GM18520 (cell line): ENCODE data around the gene NLRP6.
"Not testable (repeated sequence)": the region's sequence is repeated elsewhere in the genome, so short reads cannot be mapped to it uniquely, and the experiment has no call there.

ENCODE experiments used
- ATAC-seq: cut with Tn5 transposase; IDR thresholded peaks from one replicate; pipeline ENCODE4 v1.9.1; 2021; ENCODE audit not compliant: unreplicated experiment

NLRP6 gene

GRCh38 chr11:319121-319887 lies 41.1 kb downstream of the NLRP6 start:
- ATAC-seq, result not testable (repeated sequence)

DNA sequence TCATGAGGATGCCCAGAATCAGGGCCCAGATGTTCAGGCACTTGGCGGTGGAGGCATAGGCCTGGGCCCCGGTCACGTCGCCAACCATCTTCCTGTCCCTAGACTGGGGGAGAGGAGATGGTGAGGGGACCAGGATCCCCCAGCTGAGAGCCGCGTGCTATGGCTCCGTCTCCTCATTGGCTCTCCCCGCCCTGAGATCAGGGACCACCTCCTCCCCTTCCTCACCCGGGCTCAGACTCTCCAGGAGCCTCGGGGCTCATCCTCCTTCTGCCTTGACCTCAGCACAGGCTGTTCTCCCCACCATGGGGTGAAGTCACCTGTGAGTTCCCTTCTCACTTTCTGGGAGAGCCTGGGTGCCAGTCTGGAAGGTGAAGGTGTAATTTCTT lies 41.7 kb downstream of the NLRP6 start:
- ATAC-seq, result not testable (repeated sequence)

DNA sequence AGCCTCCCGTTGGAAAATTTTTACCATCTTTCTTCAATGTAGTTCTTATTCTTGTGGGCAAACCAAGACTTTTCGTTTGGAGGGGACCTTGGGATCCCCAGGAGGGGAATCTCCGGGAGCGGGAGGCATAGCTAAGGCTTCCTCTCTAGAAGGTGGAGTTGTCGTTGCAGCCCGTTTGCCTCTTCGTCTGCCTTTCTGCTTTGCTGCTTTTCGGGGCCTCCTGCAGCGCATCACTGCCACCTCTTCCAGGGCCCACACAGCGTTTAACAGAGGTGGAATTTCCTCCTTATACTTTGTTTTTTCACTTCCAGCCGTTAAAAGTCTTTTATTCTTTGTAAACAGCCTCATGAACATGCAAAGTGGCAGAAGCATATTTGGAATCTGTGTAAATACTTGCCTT lies 45.9 kb downstream of the NLRP6 start:
- ATAC-seq, result no peak

- not testable (repeated sequence) for ATAC-seq
Observed at GRCh38 chr11:324593-325517, 46.6 kb downstream of the NLRP6 start.

GRCh38 chr11:325796-326591 lies 47.8 kb downstream of the NLRP6 start:
- no peak for ATAC-seq

DNA sequence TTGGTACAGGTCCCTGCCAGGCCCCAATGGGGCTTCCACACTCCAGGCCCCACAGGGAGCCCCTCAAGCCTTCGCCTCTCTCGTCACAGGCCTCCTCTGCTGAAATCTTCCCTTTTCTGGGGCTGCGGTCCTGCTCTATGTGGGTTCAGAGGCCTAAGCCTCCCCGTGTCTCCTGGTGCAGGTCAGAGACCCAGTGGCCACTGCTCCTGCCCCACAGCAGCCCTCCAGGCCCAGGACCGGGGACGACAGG lies 48.3 kb downstream of the NLRP6 start:
- ATAC-seq, result no peak

DNA sequence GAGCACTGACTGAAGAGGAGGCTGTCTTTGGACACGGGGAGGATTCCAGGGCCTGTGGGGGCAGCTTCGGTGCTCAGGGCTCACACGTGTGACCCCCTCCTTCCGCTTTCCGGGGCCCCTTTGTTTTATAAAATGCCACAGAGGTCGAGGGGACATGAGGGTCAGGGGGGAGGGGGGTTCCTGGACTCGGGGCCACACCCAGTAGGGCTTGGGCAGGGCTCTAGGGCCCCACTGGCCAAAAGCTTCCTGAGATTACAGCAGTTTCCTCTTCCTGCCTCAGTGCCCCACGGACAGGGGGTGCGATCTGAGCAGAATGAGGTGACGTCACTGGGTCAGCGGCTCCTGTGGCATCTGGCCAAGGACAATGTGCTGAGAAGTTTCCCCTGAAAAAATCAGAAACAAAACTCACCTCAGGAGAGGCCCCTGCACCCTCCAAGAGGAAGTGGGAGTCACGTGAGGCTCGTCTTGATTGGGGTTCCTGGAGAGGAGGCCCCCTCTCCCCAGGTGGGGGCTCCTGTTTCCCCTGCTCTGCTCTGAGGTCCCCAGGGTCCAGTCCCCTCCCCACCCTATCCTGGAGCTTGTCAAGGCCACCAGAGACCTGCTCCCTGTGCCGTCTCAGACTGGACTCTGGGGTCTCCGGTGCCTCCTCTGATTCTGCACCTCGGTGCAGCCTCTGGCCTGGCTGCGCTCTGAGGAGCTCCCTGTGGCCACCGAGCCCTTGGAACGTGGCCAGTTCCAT lies 48.8 kb downstream of the NLRP6 start:
- no peak for ATAC-seq

GRCh38 chr11:327581-327923 lies 49.3 kb downstream of the NLRP6 start:
- ATAC-seq, result no peak

DNA sequence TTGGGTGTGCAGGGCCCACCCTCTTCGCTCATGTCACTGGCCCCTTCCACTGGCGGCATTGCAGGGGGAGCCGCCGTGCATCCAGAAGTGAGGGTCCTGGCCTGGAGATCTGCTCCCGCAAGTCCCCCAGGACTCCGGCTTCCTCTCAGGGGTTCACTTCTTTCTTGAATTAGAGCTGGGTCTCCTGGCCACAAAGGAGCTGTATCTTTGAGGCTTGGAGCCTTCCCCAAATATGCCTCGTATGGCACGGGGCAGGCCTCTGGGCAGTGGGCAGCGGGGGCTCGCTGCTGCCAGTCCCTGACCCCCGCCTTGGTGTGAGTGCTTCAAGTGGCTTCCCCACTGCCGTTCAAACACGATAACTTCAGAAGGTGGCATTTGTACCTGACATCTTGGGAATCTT lies 49.8 kb downstream of the NLRP6 start:
- no peak for ATAC-seq

- ATAC-seq, result not testable (repeated sequence)
Observed at GRCh38 chr11:328516-329100, 50.4 kb downstream of the NLRP6 start.

DNA sequence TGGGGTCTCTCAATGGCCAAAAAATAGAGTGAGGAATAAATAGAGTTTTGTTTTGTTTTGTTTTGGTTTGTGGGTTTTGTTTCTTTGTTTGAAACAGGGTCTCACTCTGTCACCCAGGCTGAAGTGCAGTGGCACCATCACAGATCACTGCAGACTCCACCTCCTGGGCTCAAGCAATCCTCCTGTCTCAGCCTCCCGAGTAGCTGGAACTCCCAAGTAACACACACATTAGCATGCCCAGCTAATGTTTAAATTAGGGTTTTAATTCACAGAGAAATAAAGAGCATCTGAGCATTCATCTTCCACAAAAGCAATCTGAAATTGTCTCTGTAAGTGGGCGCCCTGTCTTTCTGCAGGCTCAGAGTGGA lies 51.7 kb downstream of the NLRP6 start:
- no peak for ATAC-seq

GRCh38 chr11:330307-330693 lies 52.1 kb downstream of the NLRP6 start:
- no peak for ATAC-seq

- no peak for ATAC-seq
Observed at GRCh38 chr11:330694-331357, 52.6 kb downstream of the NLRP6 start.

DNA sequence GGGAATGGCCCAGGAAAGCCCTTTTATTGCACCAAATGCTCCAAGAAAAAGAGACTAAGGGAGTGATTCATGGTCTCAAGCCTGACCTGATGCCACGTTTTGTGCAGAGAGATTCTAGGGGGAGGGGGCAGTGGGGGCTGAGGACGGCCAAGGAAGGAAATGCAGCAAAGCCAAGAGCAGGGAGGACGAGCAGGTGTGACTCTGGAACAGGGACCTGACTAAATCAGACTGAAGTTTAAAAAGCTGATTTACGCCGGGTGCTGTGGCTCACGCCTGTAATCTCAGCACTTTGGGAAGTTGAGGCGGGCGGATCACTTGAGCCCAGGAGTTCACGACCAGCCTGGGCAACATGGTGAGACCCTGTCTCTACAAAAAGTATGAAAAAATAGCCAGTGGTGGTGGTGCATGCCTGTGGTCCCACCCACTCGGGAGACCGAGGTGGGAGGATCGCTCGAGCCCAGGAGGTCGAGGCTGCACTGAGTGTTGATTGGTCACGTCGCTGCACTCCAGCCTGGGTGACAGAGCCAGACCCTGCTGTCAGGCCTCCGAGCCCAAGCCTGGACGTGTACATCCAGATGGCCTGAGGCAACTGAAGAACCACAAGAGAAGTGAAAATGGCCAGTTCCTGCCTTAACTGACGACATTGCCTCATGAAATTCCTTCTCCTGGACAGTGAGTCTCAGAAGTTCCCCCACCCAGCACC lies 53.3 kb downstream of the NLRP6 start:
- no peak for ATAC-seq

DNA sequence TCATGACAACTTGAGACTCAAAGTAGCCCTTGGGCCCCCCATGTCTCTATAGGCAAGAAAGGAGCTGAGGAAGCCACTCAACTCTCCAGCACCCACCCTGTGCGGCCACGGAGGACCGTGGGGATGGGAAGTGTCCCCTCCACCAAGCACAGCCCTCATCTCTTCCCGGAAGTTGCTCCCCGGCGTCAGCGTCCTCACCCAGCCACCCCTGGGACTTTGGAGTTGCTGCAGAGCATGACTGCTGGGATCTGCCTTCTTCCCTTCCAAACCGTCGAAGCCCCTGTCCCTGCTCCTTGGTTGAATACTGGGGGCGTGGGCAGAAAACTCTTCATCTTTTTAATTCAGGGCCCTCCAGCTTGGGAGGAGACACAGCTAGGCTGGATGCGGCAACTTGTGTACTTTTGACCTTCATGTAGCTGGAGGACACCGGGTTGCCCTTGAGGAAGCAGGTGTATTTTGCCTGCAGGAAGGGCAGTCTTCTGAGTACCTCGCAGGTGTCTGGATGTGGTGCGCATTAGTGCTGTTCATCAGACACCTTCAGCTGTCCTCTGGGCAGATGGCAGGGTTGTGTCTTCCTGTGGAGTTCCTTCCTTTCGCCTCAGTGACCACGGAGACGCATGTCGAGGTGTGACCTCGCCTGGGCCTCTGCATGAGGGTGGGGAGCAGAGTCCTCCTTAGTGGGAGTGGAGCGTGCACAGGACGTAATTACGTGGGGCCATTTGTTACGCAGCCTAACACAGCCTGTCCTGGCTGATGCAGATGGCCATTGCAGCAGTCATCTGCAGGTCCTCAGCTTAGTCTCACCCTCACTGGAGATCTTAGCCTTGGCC lies 54.7 kb downstream of the NLRP6 start:
- no peak for ATAC-seq

- not testable (repeated sequence) for ATAC-seq
Observed at GRCh38 chr11:333616-334263, 55.5 kb downstream of the NLRP6 start.

DNA sequence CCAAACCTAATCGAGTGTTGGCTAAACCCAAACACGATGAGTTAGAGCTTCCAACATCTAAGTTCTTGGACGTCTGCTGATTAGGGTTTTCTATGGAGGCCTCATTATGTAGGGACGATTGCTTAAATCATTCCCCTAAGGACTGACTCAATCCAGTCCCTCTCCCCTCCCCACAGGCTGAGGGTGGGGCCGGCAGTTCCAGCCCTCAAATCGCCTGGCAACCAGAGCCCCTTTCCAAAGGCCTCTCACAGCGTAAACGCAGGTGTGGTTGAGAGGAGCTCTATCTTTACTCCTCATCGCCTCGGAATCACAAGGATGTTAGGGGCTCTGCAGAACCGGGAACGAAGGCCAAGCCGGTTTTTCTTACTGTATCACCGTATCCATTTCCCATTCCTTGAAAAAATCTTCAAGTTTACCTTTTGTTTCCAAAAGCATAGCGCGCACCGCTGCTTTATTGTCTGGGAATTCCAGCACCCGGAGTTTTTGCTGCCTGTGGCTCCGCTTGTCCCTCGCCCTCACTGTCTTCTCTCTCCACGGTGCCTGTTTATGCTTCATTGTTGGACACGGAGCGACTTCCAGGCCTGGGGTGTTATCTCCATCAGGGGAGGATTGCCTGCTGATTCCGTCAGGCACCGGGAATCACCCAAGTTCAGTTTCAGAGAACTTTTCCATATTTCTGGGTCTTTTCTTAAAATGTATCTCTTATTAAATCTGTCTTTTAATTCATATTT lies 56.2 kb downstream of the NLRP6 start:
- no peak for ATAC-seq
